22Rv1 (cell line): ENCODE data around the gene GMDS.

Source experiments
- ZFX ChIP-seq: fragments of 450-650 bp; IDR thresholded peaks from 2 replicates; pipeline ENCODE4 v1.6.1; 2017; ENCODE audit warnings: antibody characterized with exemption, borderline replicate concordance
- TF ChIP-seq, protein P1 (sequence below): fragments of 450-650 bp; IDR thresholded peaks from 2 replicates; pipeline ENCODE4 v1.5.1; 2017; ENCODE audit warnings: mild to moderate bottlenecking

DNA sequence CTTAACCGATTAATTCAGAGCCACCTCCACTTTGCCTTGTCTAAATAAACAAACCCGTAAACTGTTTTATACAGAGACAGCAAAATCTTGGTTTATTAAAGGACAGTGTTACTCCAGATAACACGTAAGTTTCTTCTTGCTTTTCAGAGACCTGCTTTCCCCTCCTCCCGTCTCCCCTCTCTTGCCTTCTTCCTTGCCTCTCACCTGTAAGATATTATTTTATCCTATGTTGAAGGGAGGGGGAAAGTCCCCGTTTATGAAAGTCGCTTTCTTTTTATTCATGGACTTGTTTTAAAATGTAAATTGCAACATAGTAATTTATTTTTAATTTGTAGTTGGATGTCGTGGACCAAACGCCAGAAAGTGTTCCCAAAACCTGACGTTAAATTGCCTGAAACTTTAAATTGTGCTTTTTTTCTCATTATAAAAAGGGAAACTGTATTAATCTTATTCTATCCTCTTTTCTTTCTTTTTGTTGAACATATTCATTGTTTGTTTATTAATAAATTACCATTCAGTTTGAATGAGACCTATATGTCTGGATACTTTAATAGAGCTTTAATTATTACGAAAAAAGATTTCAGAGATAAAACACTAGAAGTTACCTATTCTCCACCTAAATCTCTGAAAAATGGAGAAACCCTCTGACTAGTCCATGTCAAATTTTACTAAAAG, 633.0 kb downstream of the GMDS start:
- TF ChIP-seq, protein P1, sequence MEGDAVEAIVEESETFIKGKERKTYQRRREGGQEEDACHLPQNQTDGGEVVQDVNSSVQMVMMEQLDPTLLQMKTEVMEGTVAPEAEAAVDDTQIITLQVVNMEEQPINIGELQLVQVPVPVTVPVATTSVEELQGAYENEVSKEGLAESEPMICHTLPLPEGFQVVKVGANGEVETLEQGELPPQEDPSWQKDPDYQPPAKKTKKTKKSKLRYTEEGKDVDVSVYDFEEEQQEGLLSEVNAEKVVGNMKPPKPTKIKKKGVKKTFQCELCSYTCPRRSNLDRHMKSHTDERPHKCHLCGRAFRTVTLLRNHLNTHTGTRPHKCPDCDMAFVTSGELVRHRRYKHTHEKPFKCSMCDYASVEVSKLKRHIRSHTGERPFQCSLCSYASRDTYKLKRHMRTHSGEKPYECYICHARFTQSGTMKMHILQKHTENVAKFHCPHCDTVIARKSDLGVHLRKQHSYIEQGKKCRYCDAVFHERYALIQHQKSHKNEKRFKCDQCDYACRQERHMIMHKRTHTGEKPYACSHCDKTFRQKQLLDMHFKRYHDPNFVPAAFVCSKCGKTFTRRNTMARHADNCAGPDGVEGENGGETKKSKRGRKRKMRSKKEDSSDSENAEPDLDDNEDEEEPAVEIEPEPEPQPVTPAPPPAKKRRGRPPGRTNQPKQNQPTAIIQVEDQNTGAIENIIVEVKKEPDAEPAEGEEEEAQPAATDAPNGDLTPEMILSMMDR: no peak
- no peak for TF ChIP-seq ZFX
